ENCODE measurements around the gene ST3GAL5. TPM values are rescaled to one million over a fixed set of nuclear protein-coding genes. Genes with fewer than 3 reads are reported as not detected.

ST3GAL5 gene
- total and polyA plus RNA-seq, 2 of the 8 experiments (the other 6 are each of a cell fraction or from before 2014, with no cell fraction given): 1.9 to 4.5 TPM

GRCh38 chr2:85899849-85900248 is 11.1 kb upstream of the ST3GAL5 start:
- H3K79me2 ChIP-seq (ENCODE audit: control insufficient read depth in 1 of 2, insufficient read depth in 2 of 2, low read length in 2 of 2): no peaks in the 10 kb centered on the region
- H3K9ac ChIP-seq (replicated peaks in 1 of 4; ENCODE audit: extremely low read depth in 1 of 4, low read depth in 3 of 4, low read length in 3 of 4): no peak overlapping the region
- no peak overlapping the region for H3K18ac ChIP-seq (ENCODE audit: extremely low read depth, low read length)
- TF ChIP-seq POU5F1 (IDR thresholded peaks at IDR 0.05; ENCODE audit: low read depth, low read length) (no peak), NRF1 (IDR thresholded peaks at IDR 0.05; ENCODE audit: low read depth, low read length) (no peak), ZNF274 (IDR thresholded peaks at IDR 0.05; ENCODE audit: borderline replicate concordance, extremely low read depth, low read length) (no peak), BRCA1 (IDR thresholded peaks at IDR 0.05; ENCODE audit: low read depth, low read length) (no peak), RAD21 (IDR thresholded peaks at IDR 0.05 in 1 of 2, conservative IDR thresholded peaks at IDR 0.05 in 1 of 2; ENCODE audit: low read depth in 2 of 2, low read length in 2 of 2) (no peak), EGR1 (IDR thresholded peaks at IDR 0.05; ENCODE audit: borderline replicate concordance, low read depth, low read length) (no peak), NANOG (IDR thresholded peaks at IDR 0.05; ENCODE audit: insufficient read depth, low read depth, low read length, poor library complexity, severe bottlenecking) (no peak), CBX5 (IDR thresholded peaks at IDR 0.05; ENCODE audit: low read depth, low read length) (no peak), RXRA (IDR thresholded peaks at IDR 0.05; ENCODE audit: insufficient read depth, low read depth, low read length) (no peak), BCL11A (IDR thresholded peaks at IDR 0.05; ENCODE audit: low read depth in 2 of 2, low read length in 2 of 2) (no peak), EZH2 (IDR thresholded peaks at IDR 0.05; ENCODE audit: low read depth, low read length, severe bottlenecking) (no peak), POLR2A (IDR thresholded peaks at IDR 0.05; ENCODE audit: control extremely low read depth in 1 of 2, low read depth in 2 of 2, low read length in 2 of 2) (no peak), TBP (IDR thresholded peaks at IDR 0.05; ENCODE audit: low read depth, low read length) (no peak), SIN3A (conservative IDR thresholded peaks at IDR 0.05 in 1 of 2, IDR thresholded peaks at IDR 0.05 in 1 of 2; ENCODE audit: low read depth in 1 of 2, low read length in 2 of 2) (no peak), MAFK (IDR thresholded peaks at IDR 0.05; ENCODE audit: low read depth, low read length) (no peak)

More at GRCh38 chr2:85899849-85900248, 11.1 kb upstream of the ST3GAL5 start:
- no peaks in the 10 kb centered on the region for H4K20me1 ChIP-seq (replicated peaks in 1 of 2; ENCODE audit: control insufficient read depth in 1 of 2, insufficient read depth in 2 of 2, low read length in 2 of 2)
- WGBS, 2 experiments (ENCODE audit: extremely low coverage in 1 of 2, insufficient coverage in 1 of 2, insufficient read length in 1 of 2, insufficient replicate concordance in 2 of 2, low coverage in 1 of 2, low lambda C conversion rate in 2 of 2, missing lambda C conversion rate in 1 of 2): 83% methylated on average over 1 of the region's 1 CpG; no CpG with 5 or more reads in 1 of the 2 experiments
- no peaks in the 10 kb centered on the region for H3K36me3 ChIP-seq (ENCODE audit: control insufficient read depth in 2 of 4, insufficient read depth in 4 of 4, low read length in 3 of 4)
- H4K5ac ChIP-seq (ENCODE audit: insufficient read length, low read depth, low read length): no peak overlapping the region
- H3K56ac ChIP-seq (replicated peaks; ENCODE audit: insufficient read length, low read depth, low read length): no peak overlapping the region
- H3K4me2 ChIP-seq (ENCODE audit: insufficient read depth in 1 of 2, low read depth in 2 of 2, low read length in 2 of 2): no peak overlapping the region
- no peak overlapping the region for H4K91ac ChIP-seq (replicated peaks; ENCODE audit: insufficient read length, low read length)
- no peak overlapping the region for H4K8ac ChIP-seq (ENCODE audit: extremely low read depth, insufficient read depth, low read length)
- FAIRE-seq (no peak), DNase-seq (ENCODE audit: low read depth in 1 of 2, low spot score in 2 of 2) (no peak)
- no peaks in the 10 kb centered on the region for H3K27me3 ChIP-seq (replicated peaks in 1 of 4; ENCODE audit: control insufficient read depth in 3 of 4, extremely low read depth in 1 of 4, insufficient read depth in 3 of 4, low read length in 3 of 4)
- no peaks in the 10 kb centered on the region for H3K23me2 ChIP-seq (ENCODE audit: low read depth, low read length)
- no peak overlapping the region for H2AK5ac ChIP-seq (ENCODE audit: low read depth, low read length)
- no peak overlapping the region for H2BK12ac ChIP-seq (ENCODE audit: low read depth, low read length)
- no peak overlapping the region for H2BK5ac ChIP-seq (ENCODE audit: low read depth, low read length)
- H3K23ac ChIP-seq (ENCODE audit: insufficient read length): no peak overlapping the region
- no peaks in the 10 kb centered on the region for H3K79me1 ChIP-seq (ENCODE audit: low read depth, low read length)
- no peak overlapping the region for H2BK120ac ChIP-seq (replicated peaks; ENCODE audit: low read depth, low read length)
- H2BK20ac ChIP-seq (ENCODE audit: low read length): no peak overlapping the region
- H3K4me1 ChIP-seq (replicated peaks in 1 of 4; ENCODE audit: control insufficient read depth in 3 of 4, insufficient read depth in 4 of 4, low read length in 3 of 4): no peaks in the 10 kb centered on the region; a peak in 1 of 7 replicates
- H2AFZ ChIP-seq (ENCODE audit: low read length): no peak overlapping the region
- H3K27ac ChIP-seq (ENCODE audit: low read depth, low read length): no peak overlapping the region
- H3K4ac ChIP-seq (replicated peaks; ENCODE audit: insufficient read length, low read depth, low read length): no peak overlapping the region
- H2BK15ac ChIP-seq (ENCODE audit: low read length): no peak overlapping the region
- CTCF ChIA-PET (ENCODE audit: partially characterized antibody): interaction anchor here (0.6 to 1.8 kb wide), 3 partner anchors 10 to 136 kb away, joined by 3 to 8 read pairs (median 3); partner anchors contain the start of gene ST3GAL5
- no peaks in the 10 kb centered on the region for H3K9me3 ChIP-seq (ENCODE audit: insufficient read depth in 2 of 2, low read depth in 1 of 2, low read length in 1 of 2)
- H3K14ac ChIP-seq (ENCODE audit: insufficient read length): no peak overlapping the region
- POLR2A ChIA-PET (ENCODE audit: partially characterized antibody): interaction anchor here (0.6 kb wide), 1 partner anchor 92 kb away, joined by 3 read pairs; no protein-coding TSS in a partner anchor
- H3K4me3 ChIP-seq (ENCODE audit: extremely low read depth in 1 of 4, insufficient read depth in 2 of 4, low read depth in 3 of 4, low read length in 4 of 4): no peak overlapping the region

Measured in H1 (cell line).